HG03565 (cell line): Measurements from ENCODE around the gene ATP2C1.
"Not testable (repeated sequence)": the region's sequence is repeated elsewhere in the genome, so short reads cannot be mapped to it uniquely, and the experiment has no call there.

ENCODE experiments used
- ATAC-seq: cut with Tn5 transposase; IDR thresholded peaks from one replicate; pipeline ENCODE4 v1.9.1; 2021; ENCODE audit warnings: mild to moderate bottlenecking, moderate library complexity; ENCODE audit not compliant: unreplicated experiment

The ATP2C1 gene

DNA sequence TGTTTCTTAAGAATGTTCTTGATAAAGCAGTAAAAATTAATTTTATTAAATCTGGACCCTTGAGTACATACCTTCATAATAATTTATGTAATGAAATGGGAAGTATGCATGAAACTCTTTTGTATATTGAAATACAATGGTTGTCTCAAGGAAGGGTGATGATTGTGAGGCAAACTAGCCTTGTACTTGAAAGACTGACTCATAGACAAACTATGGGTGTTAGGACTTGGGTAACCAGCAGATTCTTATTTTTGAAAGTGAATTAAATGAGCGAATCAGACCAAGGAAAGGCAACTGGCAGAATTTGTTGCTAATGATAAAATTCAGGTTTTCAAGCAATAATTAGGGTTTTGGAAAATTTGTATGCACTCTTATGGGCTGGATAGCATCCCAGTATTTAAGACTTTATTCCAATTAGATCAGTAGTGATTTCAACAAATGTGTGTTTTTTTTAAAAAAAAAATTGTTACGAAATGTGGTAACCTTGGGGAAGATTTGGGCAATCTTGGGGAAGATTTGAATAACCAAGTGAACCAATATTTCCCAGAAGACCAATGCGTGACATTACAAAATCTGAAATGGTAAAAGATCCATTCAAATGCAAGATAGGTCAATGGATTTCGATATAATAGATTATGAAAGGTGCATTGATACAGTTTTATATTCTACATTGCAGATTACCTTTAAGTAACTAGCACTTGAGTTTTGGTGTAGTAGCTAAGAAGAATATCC, 42.0 kb downstream of the ATP2C1 start:
- no peak for ATAC-seq

DNA sequence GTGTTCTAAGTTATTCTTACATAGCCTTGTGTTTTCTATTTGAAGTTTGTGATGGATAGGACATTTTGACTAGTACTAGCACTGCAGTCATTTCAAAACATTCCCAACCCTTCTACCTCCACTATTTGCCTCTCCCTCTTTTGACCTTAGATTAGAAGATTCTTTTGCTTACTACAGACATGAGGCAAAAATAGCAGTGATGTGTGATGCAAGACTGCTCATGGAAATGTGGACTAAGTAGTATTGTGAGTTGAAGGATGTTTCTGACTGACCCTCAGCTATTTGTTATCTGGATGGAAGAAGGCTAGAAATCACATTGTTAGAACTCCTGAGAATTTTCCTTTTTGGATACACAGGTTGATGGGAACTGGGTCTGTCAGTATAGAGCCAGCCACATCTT, 45.9 kb downstream of the ATP2C1 start:
- no peak for ATAC-seq

DNA sequence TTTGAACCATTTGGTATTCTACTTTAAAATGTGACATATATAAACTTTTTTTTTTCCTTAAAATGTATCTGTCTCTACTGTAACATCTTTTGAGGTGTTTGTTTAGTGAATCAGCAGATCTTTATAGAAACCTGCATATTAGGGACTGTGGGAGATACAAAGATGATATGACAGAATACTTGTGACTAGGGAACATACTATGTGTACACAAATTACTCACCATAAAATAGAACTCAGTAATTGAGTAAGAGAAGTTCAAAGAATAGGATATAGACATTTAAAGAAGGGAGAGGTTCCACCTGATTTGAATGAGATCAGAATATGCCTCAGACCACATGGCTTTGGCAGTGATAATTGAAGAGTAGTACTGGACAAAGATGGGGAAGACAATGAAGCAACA, 47.9 kb downstream of the ATP2C1 start:
- ATAC-seq = no peak

DNA sequence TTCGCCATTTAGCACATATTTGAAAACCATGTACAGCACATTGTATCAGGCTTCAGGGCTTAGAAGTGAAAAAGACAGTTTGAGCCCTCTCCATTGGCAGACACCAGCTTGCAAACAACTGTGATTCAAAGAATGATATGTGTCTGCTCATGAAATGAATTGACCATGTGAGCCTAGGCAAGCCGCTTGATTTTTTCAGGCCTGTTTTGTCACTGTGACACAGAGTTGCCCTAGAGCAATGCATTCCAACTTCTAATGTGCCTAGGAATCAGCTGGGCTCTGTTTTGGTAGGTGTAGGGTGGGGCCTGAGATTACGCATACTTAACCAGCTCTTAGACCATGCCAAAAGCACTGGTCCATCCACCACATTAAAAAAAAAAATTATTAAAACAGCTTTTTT, 53.0 kb downstream of the ATP2C1 start:
- no peak for ATAC-seq

DNA sequence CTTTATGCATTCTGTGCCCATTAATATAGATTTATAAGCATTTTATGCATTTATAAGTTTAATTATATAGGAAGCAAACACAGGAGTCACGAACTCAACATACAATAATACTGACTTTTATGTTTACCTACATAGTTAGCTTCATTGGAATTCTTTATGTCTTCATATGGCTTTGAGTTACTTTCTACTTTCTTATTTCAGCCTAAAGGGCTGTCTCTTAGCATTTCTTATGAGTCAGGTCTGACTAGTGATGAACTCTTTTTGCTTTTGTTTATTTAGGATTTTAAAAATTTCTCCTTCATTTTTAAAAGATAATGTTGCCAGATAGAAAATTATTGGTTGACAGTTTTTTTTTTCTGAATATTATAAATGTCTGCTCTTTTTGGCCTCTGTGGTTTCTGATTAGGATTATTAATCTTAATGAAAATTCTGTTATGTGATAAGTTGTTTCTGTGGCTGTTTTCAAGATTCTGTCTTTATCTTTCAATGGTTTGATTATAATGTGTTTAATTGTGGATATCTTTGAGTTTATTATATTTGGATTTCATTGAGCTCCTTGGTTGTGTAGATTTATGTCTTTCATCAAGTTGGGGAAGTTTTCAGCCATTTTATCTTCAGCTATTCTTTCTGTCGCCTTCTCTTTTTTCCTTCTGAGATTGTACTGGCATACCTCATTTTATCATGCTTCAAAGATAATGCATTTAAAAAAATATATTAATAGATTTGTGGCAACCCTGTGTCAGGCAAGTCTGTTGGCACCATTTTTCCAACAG, 54.3 kb downstream of the ATP2C1 start:
- no peak for ATAC-seq

DNA sequence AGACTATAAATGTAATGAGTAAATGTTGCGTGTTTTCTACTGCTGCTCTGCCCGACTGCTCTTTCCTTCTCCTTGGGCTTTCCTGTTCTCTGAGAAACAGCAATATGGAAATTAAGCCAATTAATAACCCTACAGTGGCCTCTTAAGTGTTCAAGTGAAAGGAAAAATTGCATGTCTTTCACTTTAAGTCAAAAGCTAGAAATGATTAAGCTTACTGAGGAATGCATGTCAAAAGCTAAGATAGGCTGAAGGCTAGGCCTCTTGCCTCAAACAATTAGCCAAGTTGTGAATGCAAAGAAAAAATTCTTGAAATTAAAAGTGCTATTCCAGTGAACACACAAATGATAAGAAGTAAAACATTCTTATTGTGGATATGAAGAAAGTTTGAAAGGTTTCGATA, 55.0 kb downstream of the ATP2C1 start:
- ATAC-seq = no peak

DNA sequence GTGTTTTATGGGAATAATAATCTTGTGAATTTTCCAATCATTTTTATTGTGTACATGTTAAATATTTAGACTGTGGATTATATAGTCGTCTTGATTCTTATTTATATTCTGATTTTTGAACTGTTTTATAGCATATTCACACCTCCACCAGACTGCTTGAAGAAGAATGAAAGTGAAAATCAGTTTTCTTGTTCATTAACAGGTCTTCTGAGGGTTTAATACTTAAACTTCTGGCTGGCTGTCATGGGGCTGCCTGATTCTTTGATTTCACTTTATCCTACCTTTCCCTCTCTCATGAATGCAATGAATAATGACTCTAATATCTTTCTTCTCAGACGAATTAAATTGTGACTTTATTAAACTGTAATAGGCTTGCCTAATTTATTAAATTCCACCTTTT, 56.2 kb downstream of the ATP2C1 start:
- ATAC-seq = no peak

DNA sequence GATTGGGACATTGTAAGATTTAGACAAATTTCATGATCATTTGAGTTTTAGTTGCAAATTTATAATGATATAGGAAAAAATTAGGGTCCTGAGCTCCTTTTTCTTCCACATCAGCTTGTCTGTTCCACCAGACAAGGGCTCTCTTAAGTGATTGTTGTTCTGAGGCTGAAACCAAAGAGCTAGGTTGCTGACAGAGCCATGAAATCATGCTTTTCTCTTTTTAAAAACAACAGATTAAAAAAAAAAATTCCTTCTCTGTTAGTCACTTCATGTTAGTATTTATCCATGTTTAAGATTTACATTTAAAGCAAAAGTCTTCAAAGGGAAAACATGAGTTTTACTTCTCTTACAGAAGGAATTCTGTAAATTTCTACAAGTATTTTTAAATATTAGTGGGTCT, 56.8 kb downstream of the ATP2C1 start:
- ATAC-seq = no peak

DNA sequence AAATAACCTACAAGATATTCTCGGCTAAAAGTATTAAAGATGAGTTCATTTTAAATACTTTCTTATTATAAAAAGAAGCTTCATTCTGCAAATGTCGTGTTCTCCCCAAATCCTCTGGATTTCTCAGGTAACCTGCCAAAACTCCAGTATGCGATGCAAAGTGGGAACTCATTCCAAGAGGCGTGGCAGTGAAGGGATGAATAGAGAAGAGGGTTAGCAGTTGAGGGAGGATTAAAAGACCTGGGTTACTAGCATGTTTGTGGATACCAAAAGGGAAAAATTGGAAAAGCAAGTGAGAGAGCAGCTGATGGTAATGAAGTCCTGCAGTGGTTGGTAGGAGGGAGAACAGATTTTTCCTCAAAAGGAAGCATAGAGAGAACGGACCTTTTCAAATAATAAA, 61.6 kb downstream of the ATP2C1 start:
- no peak for ATAC-seq

DNA sequence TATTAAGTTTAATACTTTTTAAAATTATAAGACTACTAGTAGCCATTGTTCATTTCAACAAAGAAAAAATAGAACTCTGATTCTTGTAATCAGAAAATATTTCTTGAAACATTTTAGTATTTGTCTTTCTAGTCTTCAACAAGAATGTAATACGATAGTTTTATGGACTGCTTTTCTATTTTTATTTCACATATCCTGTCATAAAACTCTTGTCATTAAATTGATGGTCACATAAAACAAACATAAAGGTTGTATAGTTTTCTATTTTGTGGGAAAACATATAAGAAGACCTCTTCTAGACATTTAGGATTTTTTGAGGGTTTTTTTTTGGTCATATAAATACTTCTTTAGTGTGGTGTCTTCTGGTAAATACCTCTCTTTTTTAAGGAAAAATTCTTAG, 62.4 kb downstream of the ATP2C1 start:
- no peak for ATAC-seq

DNA sequence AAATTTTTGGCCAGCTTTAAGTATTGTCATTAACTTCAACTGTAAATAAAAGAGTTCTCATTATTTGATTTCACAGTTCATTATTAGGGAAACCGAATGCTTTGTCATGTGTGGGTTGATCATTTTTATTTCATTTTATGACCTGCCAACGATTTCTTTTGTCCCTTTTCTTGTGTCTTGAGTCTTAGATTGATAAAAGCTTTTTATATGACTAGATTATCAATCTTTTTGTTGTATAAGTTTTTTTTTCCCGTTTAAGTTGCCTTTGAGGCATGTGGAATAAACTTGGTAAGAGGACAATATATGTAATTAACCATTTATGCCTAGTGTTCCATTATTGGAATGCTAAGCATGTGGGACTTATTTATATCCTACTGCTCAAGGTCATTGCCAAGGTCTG, 62.8 kb downstream of the ATP2C1 start:
- no peak for ATAC-seq

DNA sequence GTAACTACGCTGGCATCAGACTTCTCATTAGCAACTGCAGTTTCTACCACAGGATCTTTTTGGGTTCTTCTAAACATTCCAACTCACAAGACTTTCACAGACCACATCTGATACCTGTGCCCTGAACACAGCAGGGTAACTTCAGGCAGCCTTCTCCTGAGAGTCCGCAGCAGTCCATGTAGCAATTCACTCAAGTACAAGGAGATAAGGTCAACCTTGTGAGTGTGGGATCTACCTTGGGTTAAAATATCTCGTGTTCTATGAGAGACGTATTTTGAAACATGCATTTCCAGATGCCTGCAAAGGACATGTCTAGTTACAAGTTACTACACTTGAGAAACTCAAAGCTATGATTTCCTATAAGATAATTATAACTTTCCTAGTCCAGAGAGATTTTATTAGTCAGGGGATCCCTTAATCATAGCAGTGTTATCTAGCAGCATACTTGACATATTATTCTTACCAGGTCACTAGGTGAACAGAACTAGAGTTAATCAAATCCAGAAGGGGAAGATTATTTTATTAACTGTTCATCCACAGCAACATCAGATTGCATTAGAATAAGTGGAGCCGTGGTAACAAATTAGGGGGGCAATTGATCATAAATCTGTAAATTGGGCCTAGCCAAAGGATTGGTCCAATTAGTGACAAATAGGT, 66.4 kb downstream of the ATP2C1 start:
- ATAC-seq = no peak

DNA sequence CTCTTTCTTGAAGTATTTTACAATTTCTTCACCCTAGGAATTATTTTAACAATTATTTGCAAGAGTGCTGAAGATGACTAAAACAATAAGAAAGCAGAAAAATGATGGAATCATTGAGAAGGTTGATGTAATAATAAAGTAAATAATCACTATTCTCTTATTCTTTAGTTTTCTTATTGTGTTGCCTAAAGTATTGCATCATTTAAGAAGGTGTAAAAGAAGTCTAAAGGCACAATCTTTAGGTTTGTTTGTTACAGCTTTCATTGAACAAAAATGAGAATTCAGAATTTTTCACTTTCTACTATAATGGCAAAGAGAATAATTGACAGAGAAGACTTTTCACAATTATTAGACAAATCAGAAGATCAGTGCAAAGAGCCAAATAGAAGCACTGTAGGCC, 67.6 kb downstream of the ATP2C1 start:
- ATAC-seq = no peak

DNA sequence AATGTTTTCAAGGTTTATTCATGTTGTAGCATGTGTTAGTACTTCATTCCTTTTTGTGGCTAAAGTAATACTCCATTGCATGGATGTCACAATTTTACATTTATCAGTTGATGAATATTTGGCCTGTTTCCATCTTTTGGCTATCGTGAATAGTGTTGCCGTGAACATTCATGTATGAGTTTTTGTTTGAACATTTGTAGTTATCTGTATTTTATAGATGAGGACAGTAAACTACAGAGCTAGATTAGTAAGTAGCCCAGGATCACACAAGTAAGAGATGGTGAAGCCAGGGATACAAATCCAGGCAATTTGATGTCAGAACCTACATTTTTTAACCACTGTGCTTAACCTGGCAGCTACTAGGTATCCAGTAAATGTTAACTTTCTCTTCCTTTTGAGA, 69.6 kb downstream of the ATP2C1 start:
- ATAC-seq = no peak

DNA sequence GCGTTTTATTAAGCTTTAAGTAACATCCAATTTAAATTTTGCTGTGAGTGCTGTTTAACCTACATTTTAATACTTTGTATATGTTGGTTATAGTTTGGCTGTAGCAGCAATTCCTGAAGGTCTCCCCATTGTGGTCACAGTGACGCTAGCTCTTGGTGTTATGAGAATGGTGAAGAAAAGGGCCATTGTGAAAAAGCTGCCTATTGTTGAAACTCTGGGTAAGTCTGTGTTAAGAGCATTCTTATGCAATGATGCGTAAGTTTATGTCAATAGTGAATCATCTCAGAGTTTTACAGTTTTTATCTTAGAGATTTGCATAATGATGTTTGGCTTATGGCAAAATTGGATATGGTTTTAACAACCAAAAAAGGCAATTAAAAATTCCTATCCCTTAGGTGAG, 70.0 kb downstream of the ATP2C1 start:
- ATAC-seq = no peak

DNA sequence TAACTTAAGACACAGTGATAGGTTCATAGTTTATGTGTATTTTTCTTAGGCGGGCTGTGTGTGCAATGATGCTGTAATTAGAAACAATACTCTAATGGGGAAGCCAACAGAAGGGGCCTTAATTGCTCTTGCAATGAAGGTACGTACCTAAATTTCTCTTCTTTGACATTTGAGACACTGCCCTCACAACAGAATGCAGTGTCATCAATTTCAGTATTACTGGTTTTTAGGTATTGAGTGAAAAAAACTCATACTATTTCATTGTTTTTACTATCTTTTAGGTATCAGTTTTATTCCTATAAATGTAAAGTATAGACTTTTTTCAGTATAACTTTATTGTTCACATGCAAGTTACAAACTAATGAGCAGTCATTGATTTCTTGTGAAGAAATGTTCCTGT, 73.4 kb downstream of the ATP2C1 start:
- no peak for ATAC-seq

DNA sequence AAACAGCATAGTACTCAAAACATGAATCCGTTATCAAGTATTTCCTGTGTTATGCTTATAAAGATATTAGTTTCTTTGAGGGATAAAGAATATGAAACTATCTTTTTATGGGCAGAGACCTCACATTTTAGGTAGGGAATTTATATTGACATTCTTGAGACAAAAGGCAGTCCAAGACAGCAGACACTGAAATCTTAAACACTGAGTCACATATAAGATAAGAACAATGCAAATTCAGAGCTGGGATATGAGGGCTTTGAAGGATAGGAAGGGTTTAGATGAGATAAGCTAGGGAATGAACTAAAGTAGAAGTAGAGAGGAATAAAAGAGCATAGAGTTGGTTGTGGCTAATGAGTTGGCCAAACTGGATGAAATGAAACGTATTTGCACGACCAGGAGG, 74.3 kb downstream of the ATP2C1 start:
- no peak for ATAC-seq

DNA sequence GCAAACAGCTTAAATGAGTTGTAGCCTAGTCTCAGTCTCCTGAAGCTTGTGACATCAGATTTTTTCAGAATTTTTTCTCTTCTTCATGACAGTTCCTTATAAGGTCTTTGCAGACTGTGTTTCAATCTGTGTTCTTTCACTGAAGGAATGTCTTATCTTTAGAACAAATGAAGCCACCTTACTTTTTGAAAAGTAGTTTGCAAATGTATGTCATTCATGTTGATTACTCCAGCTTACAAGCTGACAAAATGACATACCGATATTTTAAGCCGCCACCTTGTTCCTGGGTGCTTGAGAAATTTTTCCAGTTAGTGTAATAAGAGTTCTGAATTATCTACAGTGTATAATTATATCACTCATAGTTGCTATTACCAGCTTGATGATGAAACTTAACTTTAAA, 75.7 kb downstream of the ATP2C1 start:
- no peak for ATAC-seq

DNA sequence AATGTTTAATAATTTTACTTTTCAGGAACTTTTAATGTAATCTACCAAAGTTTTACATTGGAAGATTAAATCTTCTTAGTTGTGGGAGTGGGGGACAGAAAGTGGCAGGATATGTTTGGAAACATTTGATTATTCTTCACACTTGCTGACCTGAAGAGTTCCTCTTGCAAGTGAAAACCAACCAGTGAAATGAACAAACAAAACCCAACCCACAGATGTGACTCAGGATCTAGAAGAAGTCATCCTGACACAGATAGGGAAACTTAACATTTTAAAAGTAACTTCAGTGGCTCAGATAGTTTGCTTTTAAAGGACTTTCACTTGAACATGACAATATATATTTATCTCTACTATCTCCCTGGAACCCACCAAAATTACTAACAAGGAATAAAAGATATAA, 77.3 kb downstream of the ATP2C1 start:
- no peak for ATAC-seq

DNA sequence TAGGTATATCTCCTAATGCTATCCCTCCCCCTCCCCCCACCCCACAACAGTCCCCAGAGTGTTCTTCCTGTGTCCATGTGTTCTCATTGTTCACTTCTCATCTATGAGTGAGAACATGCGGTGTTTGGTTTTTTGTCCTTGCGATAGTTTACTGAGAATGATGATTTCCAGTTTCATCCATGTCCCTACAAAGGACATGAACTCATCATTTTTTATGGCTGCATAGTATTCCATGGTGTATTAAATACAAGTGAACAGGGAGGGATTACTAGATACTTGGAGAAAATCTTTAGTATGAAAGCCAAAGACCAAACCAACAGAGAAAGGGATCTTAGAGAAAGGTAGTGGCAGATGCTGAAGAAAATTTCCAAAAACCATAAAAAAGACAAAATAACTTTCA, 78.7 kb downstream of the ATP2C1 start:
- not testable (repeated sequence) for ATAC-seq

DNA sequence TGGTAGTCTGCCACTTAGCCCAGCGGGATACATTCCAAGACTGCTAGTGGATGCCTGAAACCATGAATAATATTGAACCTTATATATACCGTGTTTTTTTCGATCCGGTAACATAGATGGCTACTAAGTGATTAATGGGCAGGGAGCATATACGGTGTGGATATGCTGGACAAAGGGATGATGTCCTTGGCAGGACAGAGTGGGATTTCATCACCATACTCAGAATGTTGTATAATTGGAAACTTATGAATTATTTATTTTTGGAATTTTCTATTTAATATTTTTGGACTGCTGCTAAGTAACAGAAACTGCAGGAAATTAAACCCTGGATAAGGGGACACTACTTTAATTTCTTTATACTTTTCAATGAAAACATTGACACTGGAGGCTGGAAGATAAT, 79.5 kb downstream of the ATP2C1 start:
- ATAC-seq = no peak

DNA sequence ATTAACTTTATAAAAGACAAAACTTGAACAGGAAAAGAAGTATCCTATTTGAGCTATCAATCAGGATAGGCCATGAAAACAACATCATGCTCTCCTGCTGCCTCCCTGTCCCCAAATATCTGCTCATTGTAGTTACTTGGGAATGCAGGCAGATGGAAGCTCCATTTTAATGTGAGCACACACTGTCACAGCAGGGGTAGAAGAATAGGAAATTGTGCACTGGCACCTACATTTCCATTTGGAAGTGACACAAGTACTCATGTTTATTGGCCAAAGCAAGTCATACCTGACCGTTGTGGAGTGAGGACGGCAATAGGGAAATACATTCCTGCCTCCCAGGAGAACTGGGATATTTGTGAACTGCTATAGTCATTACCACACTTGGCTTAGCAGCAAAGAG, 80.3 kb downstream of the ATP2C1 start:
- ATAC-seq = no peak
